ENCODE measurements around the gene RARG.
"Not testable (repeated sequence)": the region's sequence is repeated elsewhere in the genome, so short reads cannot be mapped to it uniquely, and the experiment has no call there.

The RARG gene

DNA sequence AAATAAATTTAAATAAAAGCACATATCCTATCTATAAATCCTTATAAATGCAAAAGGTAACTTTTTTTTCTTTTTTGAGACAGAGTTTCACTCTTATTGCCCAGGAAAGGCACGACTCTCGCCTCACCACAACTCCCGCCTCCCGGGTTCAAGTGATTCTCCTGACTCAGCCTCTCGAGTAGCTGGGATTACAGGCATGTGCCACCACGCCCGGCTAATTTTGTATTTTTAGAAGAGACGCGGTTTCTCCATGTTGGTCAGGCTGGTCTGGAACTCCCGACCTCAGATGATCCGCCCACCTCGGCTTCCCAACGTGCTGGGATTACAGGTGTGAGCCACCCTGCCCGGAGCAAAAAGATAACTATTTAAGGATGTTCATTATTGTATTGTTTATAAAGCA, 53.2 kb downstream of the RARG start:
- CTCF ChIA-PET = interaction anchor here (5.1 kb wide), 1 partner anchor 20 kb away, joined by 46 read pairs; no protein-coding TSS in a partner anchor
- H3K4me3 ChIP-seq (ENCODE audit: low read depth, low read length); POLR2A ChIA-PET; H3K27ac ChIP-seq (ENCODE audit: extremely low read depth, low read depth, low read length); H3K9me3 ChIP-seq (ENCODE audit: control insufficient read depth, insufficient read depth, low read depth, low read length): not testable (repeated sequence)
- H3K4me1 ChIP-seq (ENCODE audit: control insufficient read depth, insufficient read depth, low read length) = peaks cover 16% of the 10 kb centered on the region; the same call in 1 of the 2 replicates
- H3K36me3 ChIP-seq (ENCODE audit: control insufficient read depth in 2 of 2, insufficient read depth in 1 of 2, low read length in 2 of 2) = peaks cover 8 to 24% of the 10 kb centered on the region in 2 experiments

DNA sequence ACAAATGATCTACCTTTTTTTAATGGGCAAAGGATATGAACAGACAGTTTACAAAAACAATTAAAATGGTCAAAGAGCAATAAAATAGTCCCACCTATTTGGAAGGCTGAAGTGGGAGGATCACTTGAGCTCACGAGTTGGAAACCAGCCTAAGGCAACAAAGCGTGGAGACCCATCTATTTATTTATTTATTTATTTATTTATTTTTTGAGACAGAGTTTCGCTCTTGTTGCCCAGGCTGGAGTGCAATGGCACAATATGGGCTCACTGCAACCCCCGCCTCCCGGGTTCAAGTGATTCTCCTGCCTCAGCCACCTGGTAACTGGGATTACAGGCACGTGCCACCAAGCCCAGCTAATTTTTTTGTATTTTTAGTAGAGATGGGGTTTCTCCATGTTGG, 54.6 kb downstream of the RARG start:
- H3K4me3 ChIP-seq (ENCODE audit: low read depth, low read length); H3K27ac ChIP-seq (ENCODE audit: extremely low read depth, low read depth, low read length); H3K9me3 ChIP-seq (ENCODE audit: control insufficient read depth, insufficient read depth, low read depth, low read length): not testable (repeated sequence)
- peak; percentile 22; the same call in 1 of the 2 replicates for TF ChIP-seq KLF1 (tag by site-specific recombination; IDR thresholded peaks at IDR 0.05)
- TF ChIP-seq, protein P1, sequence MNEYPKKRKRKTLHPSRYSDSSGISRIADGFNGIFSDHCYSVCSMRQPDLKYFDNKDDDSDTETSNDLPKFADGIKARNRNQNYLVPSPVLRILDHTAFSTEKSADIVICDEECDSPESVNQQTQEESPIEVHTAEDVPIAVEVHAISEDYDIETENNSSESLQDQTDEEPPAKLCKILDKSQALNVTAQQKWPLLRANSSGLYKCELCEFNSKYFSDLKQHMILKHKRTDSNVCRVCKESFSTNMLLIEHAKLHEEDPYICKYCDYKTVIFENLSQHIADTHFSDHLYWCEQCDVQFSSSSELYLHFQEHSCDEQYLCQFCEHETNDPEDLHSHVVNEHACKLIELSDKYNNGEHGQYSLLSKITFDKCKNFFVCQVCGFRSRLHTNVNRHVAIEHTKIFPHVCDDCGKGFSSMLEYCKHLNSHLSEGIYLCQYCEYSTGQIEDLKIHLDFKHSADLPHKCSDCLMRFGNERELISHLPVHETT (tag by site-specific recombination; IDR thresholded peaks at IDR 0.05) = 0 out of 2 replicates have a peak, but pooled peaks have one; percentile 29
- TF ChIP-seq, protein P2, sequence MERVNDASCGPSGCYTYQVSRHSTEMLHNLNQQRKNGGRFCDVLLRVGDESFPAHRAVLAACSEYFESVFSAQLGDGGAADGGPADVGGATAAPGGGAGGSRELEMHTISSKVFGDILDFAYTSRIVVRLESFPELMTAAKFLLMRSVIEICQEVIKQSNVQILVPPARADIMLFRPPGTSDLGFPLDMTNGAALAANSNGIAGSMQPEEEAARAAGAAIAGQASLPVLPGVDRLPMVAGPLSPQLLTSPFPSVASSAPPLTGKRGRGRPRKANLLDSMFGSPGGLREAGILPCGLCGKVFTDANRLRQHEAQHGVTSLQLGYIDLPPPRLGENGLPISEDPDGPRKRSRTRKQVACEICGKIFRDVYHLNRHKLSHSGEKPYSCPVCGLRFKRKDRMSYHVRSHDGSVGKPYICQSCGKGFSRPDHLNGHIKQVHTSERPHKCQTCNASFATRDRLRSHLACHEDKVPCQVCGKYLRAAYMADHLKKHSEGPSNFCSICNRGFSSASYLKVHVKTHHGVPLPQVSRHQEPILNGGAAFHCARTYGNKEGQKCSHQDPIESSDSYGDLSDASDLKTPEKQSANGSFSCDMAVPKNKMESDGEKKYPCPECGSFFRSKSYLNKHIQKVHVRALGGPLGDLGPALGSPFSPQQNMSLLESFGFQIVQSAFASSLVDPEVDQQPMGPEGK (tag by site-specific recombination; IDR thresholded peaks at IDR 0.05) = peak; percentile 30
- 0 out of 2 replicates have a peak, but pooled peaks have one; percentile 22 for TF ChIP-seq ZBTB21 (tag by site-specific recombination; IDR thresholded peaks at IDR 0.05)
- peak; percentile 40; the same call in 1 of the 2 replicates for TF ChIP-seq ZNF366 (tag by site-specific recombination; conservative IDR thresholded peaks at IDR 0.05)
- TF ChIP-seq, protein P3, sequence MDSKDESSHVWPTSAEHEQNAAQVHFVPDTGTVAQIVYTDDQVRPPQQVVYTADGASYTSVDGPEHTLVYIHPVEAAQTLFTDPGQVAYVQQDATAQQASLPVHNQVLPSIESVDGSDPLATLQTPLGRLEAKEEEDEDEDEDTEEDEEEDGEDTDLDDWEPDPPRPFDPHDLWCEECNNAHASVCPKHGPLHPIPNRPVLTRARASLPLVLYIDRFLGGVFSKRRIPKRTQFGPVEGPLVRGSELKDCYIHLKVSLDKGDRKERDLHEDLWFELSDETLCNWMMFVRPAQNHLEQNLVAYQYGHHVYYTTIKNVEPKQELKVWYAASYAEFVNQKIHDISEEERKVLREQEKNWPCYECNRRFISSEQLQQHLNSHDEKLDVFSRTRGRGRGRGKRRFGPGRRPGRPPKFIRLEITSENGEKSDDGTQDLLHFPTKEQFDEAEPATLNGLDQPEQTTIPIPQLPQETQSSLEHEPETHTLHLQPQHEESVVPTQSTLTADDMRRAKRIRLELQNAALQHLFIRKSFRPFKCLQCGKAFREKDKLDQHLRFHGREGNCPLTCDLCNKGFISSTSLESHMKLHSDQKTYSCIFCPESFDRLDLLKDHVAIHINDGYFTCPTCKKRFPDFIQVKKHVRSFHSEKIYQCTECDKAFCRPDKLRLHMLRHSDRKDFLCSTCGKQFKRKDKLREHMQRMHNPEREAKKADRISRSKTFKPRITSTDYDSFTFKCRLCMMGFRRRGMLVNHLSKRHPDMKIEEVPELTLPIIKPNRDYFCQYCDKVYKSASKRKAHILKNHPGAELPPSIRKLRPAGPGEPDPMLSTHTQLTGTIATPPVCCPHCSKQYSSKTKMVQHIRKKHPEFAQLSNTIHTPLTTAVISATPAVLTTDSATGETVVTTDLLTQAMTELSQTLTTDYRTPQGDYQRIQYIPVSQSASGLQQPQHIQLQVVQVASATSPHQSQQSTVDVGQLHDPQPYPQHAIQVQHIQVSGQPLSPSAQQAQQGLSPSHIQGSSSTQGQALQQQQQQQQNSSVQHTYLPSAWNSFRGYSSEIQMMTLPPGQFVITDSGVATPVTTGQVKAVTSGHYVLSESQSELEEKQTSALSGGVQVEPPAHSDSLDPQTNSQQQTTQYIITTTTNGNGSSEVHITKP (tag by site-specific recombination; IDR thresholded peaks at IDR 0.05) = peak; percentile 52; the same call in 1 of the 2 replicates
- TF ChIP-seq ZNF335 (tag by site-specific recombination; conservative IDR thresholded peaks at IDR 0.05) = peak; percentile 41
- peak; percentile 62; the same call in 1 of the 2 replicates for TF ChIP-seq SP7 (tag by site-specific recombination; IDR thresholded peaks at IDR 0.05)
- TF ChIP-seq GLIS1 (tag by site-specific recombination; IDR thresholded peaks at IDR 0.05) = 0 out of 2 replicates have a peak, but pooled peaks have one; percentile 9
- peak; percentile 66; the same call in 1 of the 2 replicates for TF ChIP-seq WT1 (tag by site-specific recombination; IDR thresholded peaks at IDR 0.05)
- TF ChIP-seq FEZF1 (tag by site-specific recombination; IDR thresholded peaks at IDR 0.05) = 0 out of 2 replicates have a peak, but pooled peaks have one; percentile 10
- 0 out of 2 replicates have a peak, but pooled peaks have one; percentile 19 for TF ChIP-seq EGR2 (tag by site-specific recombination; IDR thresholded peaks at IDR 0.05; ENCODE audit: low read depth)
- TF ChIP-seq KLF16 (tag by site-specific recombination; IDR thresholded peaks at IDR 0.05) = 0 out of 2 replicates have a peak, but pooled peaks have one; percentile 40
- TF ChIP-seq ZEB2 (tag by site-specific recombination; IDR thresholded peaks at IDR 0.05) = 0 out of 2 replicates have a peak, but pooled peaks have one; percentile 20
- TF ChIP-seq SP2 (tag by site-specific recombination; IDR thresholded peaks at IDR 0.05) = peak; percentile 20; the same call in 1 of the 2 replicates
- TF ChIP-seq, protein P4, sequence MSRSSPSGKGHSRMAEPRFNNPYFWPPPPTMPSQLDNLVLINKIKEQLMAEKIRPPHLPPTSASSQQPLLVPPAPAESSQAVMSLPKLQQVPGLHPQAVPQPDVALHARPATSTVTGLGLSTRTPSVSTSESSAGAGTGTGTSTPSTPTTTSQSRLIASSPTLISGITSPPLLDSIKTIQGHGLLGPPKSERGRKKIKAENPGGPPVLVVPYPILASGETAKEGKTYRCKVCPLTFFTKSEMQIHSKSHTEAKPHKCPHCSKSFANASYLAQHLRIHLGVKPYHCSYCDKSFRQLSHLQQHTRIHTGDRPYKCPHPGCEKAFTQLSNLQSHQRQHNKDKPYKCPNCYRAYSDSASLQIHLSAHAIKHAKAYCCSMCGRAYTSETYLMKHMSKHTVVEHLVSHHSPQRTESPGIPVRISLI (tag by site-specific recombination; IDR thresholded peaks at IDR 0.05) = 0 out of 2 replicates have a peak, but pooled peaks have one; percentile 16
- TF ChIP-seq ZXDB (tag by site-specific recombination; IDR thresholded peaks at IDR 0.05) = peak; percentile 33; the same call in 1 of the 2 replicates
- H3K36me3 ChIP-seq (ENCODE audit: control insufficient read depth in 2 of 2, insufficient read depth in 1 of 2, low read length in 2 of 2) = peaks cover 0 to 10% of the 10 kb centered on the region in 2 experiments; a peak in 2 of 3 replicates
- CTCF ChIA-PET = interaction anchor here (0.7 to 1.9 kb wide), 4 partner anchors 8 to 112 kb away, joined by 3 to 4 read pairs (median 3); no protein-coding TSS in a partner anchor
- POLR2A ChIA-PET = interaction anchor here (1.0 kb wide), 1 partner anchor 78 kb away, joined by 3 read pairs; no protein-coding TSS in a partner anchor
- peaks cover 16% of the 10 kb centered on the region for H3K4me1 ChIP-seq (ENCODE audit: control insufficient read depth, insufficient read depth, low read length)

All from HEK293 (cell line).